Activated CD4-positive, alpha-beta T cell treated with anti-CD3 and anti-CD28 coated beads, Interleukin-2, amount 10 ng/mL, durations not matched to agents 7 days and 5 days (primary cell): ENCODE results near the gene FEV. TPM values are rescaled to one million over a fixed set of nuclear protein-coding genes. Genes with fewer than 3 reads are reported as not detected.

Source experiments
- CTCF ChIA-PET: fragments of 350-600 bp; sonication (Branson Sonifier 250); formaldehyde crosslinking; loops from one replicate; lab custom pipeline; 2021; ENCODE audit warnings: antibody characterized with exemption; lab: Charles Lee
- POLR2A ChIA-PET: fragments of 350-600 bp; sonication (Branson Sonifier 250); formaldehyde crosslinking; loops from one replicate; lab custom pipeline; 2021; ENCODE audit warnings: antibody characterized with exemption; lab: Charles Lee
- DNase-seq: peaks from one replicate; pipeline ENCODE4 v3.0.0-alpha.2; 2020
- H3K27ac Mint-ChIP-seq: one replicate; pipeline ENCODE4 v1.8.0; 2021; ENCODE audit warnings: mild to moderate bottlenecking, moderate library complexity, mixed read lengths
- H3K27me3 Mint-ChIP-seq: one replicate; pipeline ENCODE4 v1.8.0; 2021; ENCODE audit warnings: mixed read lengths
- H3K36me3 Mint-ChIP-seq: one replicate; pipeline ENCODE4 v1.8.0; 2021; ENCODE audit warnings: low read depth, mixed read lengths
- H3K4me1 Mint-ChIP-seq: one replicate; pipeline ENCODE4 v1.8.0; 2021; ENCODE audit warnings: mixed read lengths
- H3K4me3 Mint-ChIP-seq: one replicate; pipeline ENCODE4 v1.8.0; 2021; ENCODE audit warnings: mild to moderate bottlenecking, moderate library complexity, mixed read lengths
- H3K9me3 Mint-ChIP-seq: one replicate; pipeline ENCODE4 v1.8.0; 2021; ENCODE audit warnings: mixed read lengths
- total RNA-seq, 2 experiments: library from RNA; stranded (reverse); gene quantifications; one replicate each; pipeline ENCODE4 v1.2.3, GENCODE V29; 2021

Gene FEV
- total RNA-seq, 2 experiments from 2014 or later, result not detected

DNA sequence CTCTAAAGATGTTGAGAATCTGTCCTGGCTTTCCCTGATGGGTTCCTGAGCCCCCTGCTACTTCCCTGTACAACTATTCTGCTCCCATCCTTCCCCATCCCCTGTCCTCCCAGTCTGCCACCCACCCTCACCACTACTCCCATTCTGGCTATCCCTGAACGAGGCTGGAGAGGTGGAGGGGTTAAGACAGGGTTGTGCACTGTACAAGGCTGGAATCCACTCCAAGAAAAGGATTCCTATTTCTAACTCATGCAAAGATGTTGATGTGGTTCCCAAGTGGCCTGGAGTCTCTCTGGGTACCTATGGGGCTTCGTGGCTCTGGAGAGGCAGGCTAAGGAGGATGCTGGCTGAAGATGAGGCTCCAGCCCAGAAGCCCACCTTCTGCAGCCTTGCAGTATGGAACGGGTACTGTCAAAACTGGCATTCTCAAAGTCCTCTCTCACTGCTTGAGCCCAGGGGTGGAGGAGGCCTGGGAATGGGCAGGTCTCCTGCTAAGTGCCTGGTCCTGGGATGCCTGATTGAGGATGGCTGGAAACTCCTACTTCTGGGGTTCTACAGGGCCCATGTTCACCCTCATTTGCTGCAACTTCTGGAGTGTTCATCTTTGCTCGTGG is 1.3 kb upstream of the FEV start:
- Mint-ChIP-seq H3K36me3 (peaks cover 1% of the 10 kb centered on the region), H3K4me1 (peaks cover 6% of the 10 kb centered on the region), H3K27me3 (peaks cover 86% of the 10 kb centered on the region), H3K4me3 (no peak overlapping the region), H3K27ac (no peak overlapping the region), H3K9me3 (no peaks in the 10 kb centered on the region)
- DNase-seq, result no peak
- ChIA-PET POLR2A (no interaction called here), CTCF (no interaction called here)

- H3K27me3 Mint-ChIP-seq, result peaks cover 84% of the 10 kb centered on the region
- H3K4me3 Mint-ChIP-seq, result no peak overlapping the region
- peaks cover 1% of the 10 kb centered on the region for H3K36me3 Mint-ChIP-seq
- no peak for DNase-seq
- no peaks in the 10 kb centered on the region for H3K9me3 Mint-ChIP-seq
- peaks cover 10% of the 10 kb centered on the region for H3K4me1 Mint-ChIP-seq
- ChIA-PET POLR2A (no interaction called here), CTCF (no interaction called here)
- H3K27ac Mint-ChIP-seq, result no peak overlapping the region
Measured at GRCh38 chr2:218985325-218986091, 524 bp upstream of the FEV start.

DNA sequence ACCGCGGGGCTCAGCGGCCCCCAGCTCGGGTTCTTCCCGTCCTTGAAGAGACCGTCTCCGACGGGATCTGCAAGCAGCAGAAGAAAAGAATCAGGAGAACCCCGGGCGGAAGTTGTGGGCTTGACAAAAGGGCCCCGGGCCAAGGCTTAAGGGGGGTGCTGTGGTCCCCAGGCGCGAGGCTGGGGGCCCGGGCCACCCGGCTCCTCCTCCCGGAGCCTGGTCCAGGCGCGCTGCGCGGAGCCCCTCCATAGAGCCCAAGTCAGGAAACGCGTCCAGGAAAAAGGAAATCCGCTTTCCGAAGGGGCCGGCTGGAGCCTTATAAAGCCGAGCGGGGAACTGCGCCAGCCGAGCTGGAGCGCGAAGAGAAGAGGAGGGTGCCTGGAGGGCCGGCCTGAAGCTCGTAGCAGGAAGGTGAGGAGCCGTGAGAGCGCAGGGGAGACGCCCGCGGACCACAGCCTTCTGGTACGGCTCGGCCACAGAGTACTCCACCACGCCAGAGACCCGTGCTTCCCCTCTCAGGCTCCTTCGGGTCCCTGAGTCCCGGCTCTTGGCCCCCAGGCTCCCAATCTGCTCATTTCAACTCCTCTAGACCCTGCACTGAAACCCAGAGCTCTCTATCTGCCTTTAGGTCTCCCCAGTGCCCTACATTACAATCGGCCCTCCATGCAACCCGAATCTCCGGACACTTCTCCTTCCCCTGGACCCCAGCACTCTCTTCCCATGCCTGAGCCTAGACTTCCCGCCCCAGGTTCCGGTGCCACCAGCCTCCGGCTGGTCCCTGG is 554 bp downstream of the FEV start:
- Mint-ChIP-seq H3K27ac (no peak overlapping the region), H3K4me1 (peaks cover 18% of the 10 kb centered on the region), H3K4me3 (peak overlapping the region; percentile 17), H3K9me3 (no peaks in the 10 kb centered on the region), H3K27me3 (peaks cover 83% of the 10 kb centered on the region), H3K36me3 (peaks cover 1% of the 10 kb centered on the region)
- ChIA-PET CTCF (interaction anchor here (2.2 kb wide), 1 partner anchor 74 kb away, joined by 9 read pairs; no protein-coding TSS in a partner anchor), POLR2A (no interaction called here)
- DNase-seq, result no peak

GRCh38 chr2:218983934-218984238 is 1.1 kb downstream of the FEV start:
- ChIA-PET CTCF (interaction anchor here (0.9 to 2.2 kb wide), 2 partner anchors 19 to 75 kb away, joined by 3 to 9 read pairs; no protein-coding TSS in a partner anchor), POLR2A (no interaction called here)
- H3K4me1 Mint-ChIP-seq, result peaks cover 18% of the 10 kb centered on the region

DNA sequence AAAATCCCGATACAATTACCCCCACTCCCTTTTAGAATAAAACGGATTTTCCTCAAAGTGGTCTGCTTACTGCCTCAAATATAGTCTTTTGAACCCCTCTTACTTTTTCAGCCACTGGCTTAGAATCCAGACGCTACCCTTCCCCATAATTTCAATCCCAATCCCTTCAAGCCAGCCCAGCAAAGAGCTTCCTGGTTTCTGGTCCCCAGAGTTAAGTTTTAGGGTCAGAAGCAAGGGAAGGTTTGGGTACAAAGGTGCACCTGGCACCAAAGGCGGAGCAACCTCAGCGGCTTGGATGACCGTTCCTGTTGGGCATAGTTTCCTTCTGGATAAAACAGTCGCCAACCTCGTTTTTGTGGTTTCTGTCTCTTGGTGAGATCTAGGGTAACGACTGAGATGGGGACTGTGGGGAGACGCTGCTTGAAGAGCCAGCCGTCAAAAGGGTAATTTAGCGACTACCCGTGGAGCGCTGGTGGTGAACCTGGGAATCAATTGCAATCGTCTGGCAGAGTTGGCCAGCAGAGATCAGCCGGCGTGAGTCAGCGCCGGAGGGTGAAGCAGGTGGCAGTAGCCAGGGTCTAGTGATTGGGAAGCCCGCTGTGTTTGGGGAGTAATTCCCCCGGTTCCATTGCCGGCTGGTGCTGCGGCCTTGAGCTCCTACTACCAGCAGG is 1.6 kb downstream of the FEV start:
- no peak for DNase-seq
- Mint-ChIP-seq H3K27ac (peak overlapping the region; percentile 41), H3K4me1 (peaks cover 18% of the 10 kb centered on the region), H3K9me3 (no peaks in the 10 kb centered on the region), H3K36me3 (peaks cover 1% of the 10 kb centered on the region), H3K27me3 (peaks cover 77% of the 10 kb centered on the region), H3K4me3 (no peak overlapping the region)
- ChIA-PET CTCF (interaction anchor here (0.9 to 2.2 kb wide), 3 partner anchors 13 to 75 kb away, joined by 3 to 10 read pairs (median 9); no protein-coding TSS in a partner anchor), POLR2A (no interaction called here)

More at GRCh38 chr2:218983934-218984238, 1.1 kb downstream of the FEV start:
- Mint-ChIP-seq H3K36me3 (peaks cover 1% of the 10 kb centered on the region), H3K4me3 (no peak overlapping the region), H3K27me3 (peaks cover 78% of the 10 kb centered on the region), H3K27ac (no peak overlapping the region), H3K9me3 (no peaks in the 10 kb centered on the region)
- no peak for DNase-seq

- peaks cover 75% of the 10 kb centered on the region for H3K27me3 Mint-ChIP-seq
- H3K27ac Mint-ChIP-seq, result no peak overlapping the region
- POLR2A ChIA-PET, result no interaction called here
Measured at GRCh38 chr2:218982586-218983262, 2.3 kb downstream of the FEV start.

GRCh38 chr2:218981881-218982585 is 3.0 kb downstream of the FEV start:
- Mint-ChIP-seq H3K36me3 (peaks cover 1% of the 10 kb centered on the region), H3K9me3 (no peaks in the 10 kb centered on the region), H3K27ac (no peak overlapping the region), H3K27me3 (peaks cover 75% of the 10 kb centered on the region), H3K4me3 (no peak overlapping the region), H3K4me1 (peaks cover 18% of the 10 kb centered on the region)
- no peak for DNase-seq
- POLR2A ChIA-PET, result no interaction called here
- CTCF ChIA-PET, result interaction anchor here (0.9 to 3.3 kb wide), 6 partner anchors 9 to 77 kb away, joined by 3 to 18 read pairs (median 6); no protein-coding TSS in a partner anchor

More at GRCh38 chr2:218982586-218983262, 2.3 kb downstream of the FEV start:
- peaks cover 1% of the 10 kb centered on the region for H3K36me3 Mint-ChIP-seq
- peaks cover 18% of the 10 kb centered on the region for H3K4me1 Mint-ChIP-seq
- DNase-seq, result no peak
- H3K9me3 Mint-ChIP-seq, result no peaks in the 10 kb centered on the region
- CTCF ChIA-PET, result interaction anchor here (0.9 to 3.3 kb wide), 5 partner anchors 8 to 76 kb away, joined by 3 to 18 read pairs (median 9); no protein-coding TSS in a partner anchor
- H3K4me3 Mint-ChIP-seq, result no peak overlapping the region

- peak overlapping the region; percentile 7 for H3K4me3 Mint-ChIP-seq
- no peak overlapping the region for H3K27ac Mint-ChIP-seq
- ChIA-PET CTCF (interaction anchor here (0.8 to 3.3 kb wide), 6 partner anchors 9 to 83 kb away, joined by 3 to 18 read pairs (median 5); no protein-coding TSS in a partner anchor), POLR2A (no interaction called here)
- peaks cover 73% of the 10 kb centered on the region for H3K27me3 Mint-ChIP-seq
- H3K36me3 Mint-ChIP-seq, result peaks cover 1% of the 10 kb centered on the region
- no peak for DNase-seq
- no peaks in the 10 kb centered on the region for H3K9me3 Mint-ChIP-seq
- peaks cover 18% of the 10 kb centered on the region for H3K4me1 Mint-ChIP-seq
Measured at GRCh38 chr2:218981390-218981880, 3.5 kb downstream of the FEV start.

DNA sequence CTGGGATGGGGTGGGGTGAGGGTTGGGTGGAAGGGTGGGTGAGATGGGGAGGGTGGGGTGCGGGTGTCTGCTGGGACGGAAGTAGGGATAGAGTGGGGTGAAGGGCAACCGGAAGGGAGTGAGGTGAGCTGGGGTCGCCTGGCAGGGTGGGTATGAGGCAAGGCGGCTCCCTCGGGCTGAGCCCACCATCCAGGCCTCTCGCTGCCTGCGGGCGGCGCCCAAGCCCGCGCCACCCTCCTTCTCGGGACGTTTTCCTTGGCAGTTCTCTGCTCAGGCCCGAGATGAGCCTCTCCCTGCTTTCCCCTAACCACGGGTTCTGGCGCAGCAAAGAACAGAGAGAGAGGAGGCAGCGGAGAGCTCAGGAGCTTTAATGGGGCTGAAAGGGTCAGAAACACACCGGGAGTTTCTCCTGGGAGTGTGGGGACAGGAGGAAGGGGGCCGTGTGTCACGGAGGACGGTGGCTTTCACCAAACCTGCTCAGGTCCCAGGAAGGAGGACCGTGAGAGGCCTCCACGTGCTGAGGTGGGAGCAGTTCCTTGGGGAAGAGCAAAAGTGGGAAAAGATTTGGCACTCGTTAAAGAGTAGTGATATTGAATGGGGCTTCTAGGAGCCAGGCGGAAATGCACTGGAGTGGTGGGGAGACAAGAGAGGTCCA is 4.1 kb downstream of the FEV start:
- H3K9me3 Mint-ChIP-seq, result no peaks in the 10 kb centered on the region
- CTCF ChIA-PET, result interaction anchor here (0.6 to 3.3 kb wide), 31 partner anchors 10 to 494 kb away, joined by 3 to 18 read pairs (median 4); partner anchors contain the start of genes CRYBA2 and IHH
- H3K4me3 Mint-ChIP-seq, result peak overlapping the region; percentile 7
- no peak for DNase-seq
- H3K4me1 Mint-ChIP-seq, result peaks cover 18% of the 10 kb centered on the region
- peak overlapping the region; percentile 11 for H3K27ac Mint-ChIP-seq
- POLR2A ChIA-PET, result no interaction called here
- peaks cover 1% of the 10 kb centered on the region for H3K36me3 Mint-ChIP-seq
- peaks cover 73% of the 10 kb centered on the region for H3K27me3 Mint-ChIP-seq

DNA sequence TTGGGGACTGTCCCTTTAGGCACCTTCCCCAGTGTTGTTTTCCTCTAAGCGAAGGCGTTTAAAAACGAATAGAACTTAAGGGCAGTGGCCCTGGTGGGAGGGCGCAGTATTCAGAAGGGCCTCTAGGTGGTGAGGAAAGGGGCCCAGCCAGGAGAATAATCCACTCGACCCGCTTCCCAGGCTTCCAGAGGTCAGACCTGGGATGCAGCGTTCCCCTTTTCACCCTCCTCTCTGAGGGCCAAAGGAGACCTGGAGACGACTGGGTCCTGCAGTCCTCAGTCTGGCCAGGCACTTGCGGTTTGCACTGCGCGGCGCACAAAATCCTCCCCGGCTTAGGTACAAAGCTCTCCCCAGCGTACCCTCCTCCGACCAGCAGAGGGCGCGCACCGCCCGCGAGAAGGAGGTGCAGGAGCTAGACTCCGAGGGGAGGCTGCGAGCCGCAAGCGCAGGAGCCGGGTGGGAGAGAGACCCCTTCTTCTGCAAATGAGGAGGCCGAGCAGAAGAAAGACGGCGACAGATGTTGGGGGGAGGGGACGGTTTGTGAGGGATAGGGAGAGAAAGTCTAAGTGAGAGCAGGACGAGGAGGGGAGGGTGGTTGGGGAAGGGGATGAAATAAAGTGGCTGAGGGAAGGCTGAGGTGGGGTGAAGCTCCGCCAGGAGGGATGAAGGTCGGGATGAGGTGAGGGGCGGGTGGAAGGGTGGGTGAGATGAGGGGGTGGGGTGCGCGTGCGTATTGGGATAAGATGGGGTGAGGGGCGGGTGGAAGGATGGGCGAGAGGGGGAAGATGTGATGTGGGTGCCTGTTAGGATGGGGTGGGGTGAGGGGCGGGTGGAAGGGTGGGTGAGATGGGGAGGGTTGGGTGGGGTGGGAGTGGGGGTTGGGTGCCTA is 4.9 kb downstream of the FEV start:
- ChIA-PET CTCF (interaction anchor here (0.5 to 3.3 kb wide), 34 partner anchors 11 to 494 kb away, joined by 3 to 18 read pairs (median 4); partner anchors contain the start of genes CRYBA2, IHH and WNT10A), POLR2A (no interaction called here)
- Mint-ChIP-seq H3K4me3 (no peak overlapping the region), H3K4me1 (peaks cover 18% of the 10 kb centered on the region), H3K27me3 (peaks cover 75% of the 10 kb centered on the region), H3K27ac (peak overlapping the region; percentile 36), H3K36me3 (peaks cover 1% of the 10 kb centered on the region), H3K9me3 (no peaks in the 10 kb centered on the region)
- peak; percentile 82 for DNase-seq
